D721Med (cell line): ENCODE measurements around the gene ARAF.
A peak's percentile ranks its signal among the peaks of the same experiment; 100 is the strongest.

Source experiments
- DNase-seq: peaks from one replicate; pipeline ENCODE4 v3.0.0; 2011; ENCODE audit warnings: low spot score; ENCODE audit not compliant: insufficient read length
- FAIRE-seq: peaks from 2 replicates; lab custom pipeline; 2011; peaks lifted over from hg19 to GRCh38; lab: Jason Lieb, UNC
- TF ChIP-seq, protein P1 (sequence below): IDR thresholded peaks from 2 replicates; pipeline ENCODE4 v1.5.1; 2012; ENCODE audit warnings: mild to moderate bottlenecking, control low read depth; ENCODE audit not compliant: insufficient read depth; ENCODE audit errors: missing control alignments

The ARAF gene

GRCh38 chrX:47566841-47567240 lies 5.8 kb downstream of the ARAF start:
- no peak for DNase-seq
- no peak for FAIRE-seq
- TF ChIP-seq, protein P1, sequence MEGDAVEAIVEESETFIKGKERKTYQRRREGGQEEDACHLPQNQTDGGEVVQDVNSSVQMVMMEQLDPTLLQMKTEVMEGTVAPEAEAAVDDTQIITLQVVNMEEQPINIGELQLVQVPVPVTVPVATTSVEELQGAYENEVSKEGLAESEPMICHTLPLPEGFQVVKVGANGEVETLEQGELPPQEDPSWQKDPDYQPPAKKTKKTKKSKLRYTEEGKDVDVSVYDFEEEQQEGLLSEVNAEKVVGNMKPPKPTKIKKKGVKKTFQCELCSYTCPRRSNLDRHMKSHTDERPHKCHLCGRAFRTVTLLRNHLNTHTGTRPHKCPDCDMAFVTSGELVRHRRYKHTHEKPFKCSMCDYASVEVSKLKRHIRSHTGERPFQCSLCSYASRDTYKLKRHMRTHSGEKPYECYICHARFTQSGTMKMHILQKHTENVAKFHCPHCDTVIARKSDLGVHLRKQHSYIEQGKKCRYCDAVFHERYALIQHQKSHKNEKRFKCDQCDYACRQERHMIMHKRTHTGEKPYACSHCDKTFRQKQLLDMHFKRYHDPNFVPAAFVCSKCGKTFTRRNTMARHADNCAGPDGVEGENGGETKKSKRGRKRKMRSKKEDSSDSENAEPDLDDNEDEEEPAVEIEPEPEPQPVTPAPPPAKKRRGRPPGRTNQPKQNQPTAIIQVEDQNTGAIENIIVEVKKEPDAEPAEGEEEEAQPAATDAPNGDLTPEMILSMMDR = no peak

DNA sequence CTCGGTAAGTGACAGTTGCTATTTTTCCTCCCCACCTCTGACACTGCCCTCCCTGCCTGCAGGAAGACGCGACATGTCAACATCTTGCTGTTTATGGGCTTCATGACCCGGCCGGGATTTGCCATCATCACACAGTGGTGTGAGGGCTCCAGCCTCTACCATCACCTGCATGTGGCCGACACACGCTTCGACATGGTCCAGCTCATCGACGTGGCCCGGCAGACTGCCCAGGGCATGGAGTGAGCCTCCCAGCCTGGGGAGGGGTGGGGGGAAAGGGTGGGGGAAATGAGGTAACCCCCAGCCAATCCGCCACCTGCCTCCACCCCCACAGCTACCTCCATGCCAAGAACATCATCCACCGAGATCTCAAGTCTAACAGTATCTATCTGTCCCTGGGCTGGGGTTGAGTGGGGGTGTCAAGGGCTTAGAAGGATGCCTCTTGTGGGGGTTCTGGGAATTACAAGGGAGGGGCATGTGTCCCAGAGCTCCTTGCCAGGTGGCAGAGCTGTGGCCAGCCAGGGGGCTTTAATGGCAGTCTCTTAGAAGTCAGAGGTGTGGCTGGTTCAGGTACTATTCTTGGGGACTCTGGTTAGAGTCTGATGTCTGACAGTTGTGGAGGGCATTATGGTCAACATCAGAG lies 7.8 kb downstream of the ARAF start:
- DNase-seq (no peak), FAIRE-seq (no peak)
- TF ChIP-seq, protein P1 = peak; percentile 7

GRCh38 chrX:47570794-47571193 lies 9.8 kb downstream of the ARAF start:
- TF ChIP-seq, protein P1 = no peak
- DNase-seq = no peak
- FAIRE-seq = no peak

GRCh38 chrX:47571215-47571614 lies 10.2 kb downstream of the ARAF start:
- FAIRE-seq (no peak), DNase-seq (no peak)
- TF ChIP-seq, protein P1 = no peak

GRCh38 chrX:47571896-47572295 lies 10.9 kb downstream of the ARAF start:
- TF ChIP-seq, protein P1 = no peak
- FAIRE-seq = no peak
- no peak for DNase-seq

DNA sequence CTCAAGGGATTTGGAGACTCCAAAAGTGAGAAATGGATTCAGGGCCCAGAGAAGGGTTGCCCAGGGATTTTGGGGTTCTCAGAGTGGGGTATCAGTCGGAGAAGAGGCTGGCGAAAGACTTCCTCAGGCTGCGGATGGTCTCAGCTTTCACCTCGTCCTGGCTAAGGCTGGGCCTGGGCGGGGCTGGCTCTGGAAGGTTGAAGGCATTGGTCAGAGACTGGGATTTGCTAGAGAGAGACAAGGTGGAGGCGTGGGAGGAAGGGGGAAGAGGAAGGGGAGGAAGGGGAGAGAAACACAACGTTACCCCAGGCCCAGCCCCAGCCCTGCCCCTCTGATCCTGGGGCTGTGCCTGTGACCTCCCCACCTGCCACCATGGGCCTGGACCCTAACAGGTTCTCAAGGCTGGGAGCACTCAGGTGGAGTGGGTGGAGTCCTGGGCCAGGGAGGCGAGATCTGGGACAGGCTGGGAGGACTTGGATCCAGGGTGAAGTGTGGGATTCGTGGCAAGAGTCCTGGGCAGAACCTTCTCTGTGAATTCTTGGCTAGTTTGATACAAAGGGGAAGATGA lies 11.9 kb downstream of the ARAF start:
- no peak for DNase-seq
- TF ChIP-seq, protein P1 = no peak
- no peak for FAIRE-seq
